IMR-90 (cell line): Measurements from ENCODE around the gene DICER1. TPM values are rescaled to one million over a fixed set of nuclear protein-coding genes. Genes with fewer than 3 reads are reported as not detected.

ENCODE experiments used
- ATAC-seq: fragments of 200-7000 bp; cut with Tn5 transposase; 2 replicates; pipeline ENCODE4 v1.9.1; 2020; ENCODE audit warnings: low read depth, mild to moderate bottlenecking, moderate library complexity
- BruUV-seq: library from RNA; stranded (reverse); fragments of 400-500 nt; replicated peaks from 2 replicates; lab custom pipeline; 2021; lab: Mats Ljungman, UMichigan
- CTCF ChIA-PET: fragments of 300-600 bp; formaldehyde crosslinking; extraction: SDS; loops from one replicate; lab custom pipeline; 2021; ENCODE audit warnings: antibody characterized with exemption; lab: Yijun Ruan, JAX
- POLR2A ChIA-PET: fragments of 300-600 bp; sonication (Branson Sonifier 250); formaldehyde crosslinking; loops from one replicate; lab custom pipeline; 2022; ENCODE audit warnings: antibody characterized with exemption; ENCODE audit not compliant: unreplicated experiment; lab: Charles Lee
- DNase-seq: peaks from one replicate; pipeline ENCODE4 v3.0.0; 2013
- H2AFZ ChIP-seq: replicated peaks from 2 replicates; pipeline ENCODE3; 2013; ENCODE audit warnings: low read length, mild to moderate bottlenecking; ENCODE audit not compliant: poor library complexity
- H2AK5ac ChIP-seq: 2 replicates; pipeline ENCODE4 v1.6.1; 2013; ENCODE audit warnings: low read depth, low read length, inconsistent platforms
- H2AK9ac ChIP-seq: replicated peaks from 2 replicates; pipeline ENCODE3; 2013; ENCODE audit warnings: mild to moderate bottlenecking, low read depth, low read length, moderate library complexity; ENCODE audit not compliant: poor library complexity
- H2BK120ac ChIP-seq: 2 replicates; pipeline ENCODE4 v1.6.1; 2013; ENCODE audit warnings: low read depth, low read length, inconsistent platforms
- H2BK15ac ChIP-seq: 3 replicates; pipeline ENCODE4 v1.6.1; 2013; ENCODE audit warnings: low read depth, low read length, inconsistent platforms
- H2BK20ac ChIP-seq: 2 replicates; pipeline ENCODE4 v1.6.1; 2013; ENCODE audit warnings: low read depth, mild to moderate bottlenecking, inconsistent platforms, low read length, moderate library complexity
- H2BK5ac ChIP-seq: 2 replicates; pipeline ENCODE4 v1.6.1; 2013; ENCODE audit warnings: mild to moderate bottlenecking, low read depth, low read length, inconsistent platforms; ENCODE audit not compliant: poor library complexity, severe bottlenecking
- H3K14ac ChIP-seq: replicated peaks from 2 replicates; pipeline ENCODE4 v1.6.1; 2013; ENCODE audit warnings: low read depth, low read length, inconsistent platforms
- H3K18ac ChIP-seq: 2 replicates; pipeline ENCODE4 v1.6.1; 2013; ENCODE audit warnings: low read depth, low read length, control low read depth
- H3K23ac ChIP-seq: 2 replicates; pipeline ENCODE4 v1.6.1; 2013; ENCODE audit warnings: low read depth, low read length, inconsistent platforms
- H3K27ac ChIP-seq: 2 replicates; pipeline ENCODE4 v1.5.1; 2013; ENCODE audit warnings: mild to moderate bottlenecking, control low read depth, low read length; ENCODE audit not compliant: insufficient read depth
- H3K27me3 ChIP-seq: 2 replicates; pipeline ENCODE4 v1.6.1; 2013; ENCODE audit warnings: low read length; ENCODE audit not compliant: control insufficient read depth, insufficient read depth
- H3K36me3 ChIP-seq: 2 replicates; pipeline ENCODE4 v1.6.1; 2013; ENCODE audit warnings: low read length, mixed read lengths; ENCODE audit not compliant: control insufficient read depth, insufficient read depth
- H3K4ac ChIP-seq: 2 replicates; pipeline ENCODE4 v1.6.1; 2013; ENCODE audit warnings: low read depth, low read length, inconsistent platforms
- H3K4me1 ChIP-seq: 2 replicates; pipeline ENCODE4 v1.6.1; 2013; ENCODE audit warnings: low read length, mixed read lengths; ENCODE audit not compliant: control insufficient read depth, insufficient read depth
- H3K4me2 ChIP-seq: 2 replicates; pipeline ENCODE4 v1.6.1; 2013; ENCODE audit warnings: low read depth, mild to moderate bottlenecking, control low read depth, low read length, moderate library complexity
- H3K4me3 ChIP-seq: 2 replicates; pipeline ENCODE4 v1.5.1; 2013; ENCODE audit warnings: low read depth, mild to moderate bottlenecking, control low read depth, low read length, moderate library complexity; ENCODE audit not compliant: insufficient read depth
- H3K56ac ChIP-seq: 2 replicates; pipeline ENCODE4 v1.6.1; 2013; ENCODE audit warnings: low read length, inconsistent platforms; ENCODE audit not compliant: insufficient read depth; ENCODE audit errors: extremely low read depth
- H3K79me1 ChIP-seq, 2 experiments: 2 replicates each; pipeline ENCODE4 v1.6.1; 2013; ENCODE audit warnings: low read length in 2 of 2, inconsistent platforms in 1 of 2, low read depth in 1 of 2
- H3K9ac ChIP-seq: 2 replicates; pipeline ENCODE4 v1.6.1; 2013; ENCODE audit warnings: low read depth, low read length, control low read depth
- H3K9me1 ChIP-seq: 2 replicates; pipeline ENCODE4 v1.6.1; 2013; ENCODE audit warnings: low read length, inconsistent platforms; ENCODE audit not compliant: insufficient read depth
- H3K9me3 ChIP-seq: 2 replicates; pipeline ENCODE4 v1.6.1; 2013; ENCODE audit warnings: low read length; ENCODE audit not compliant: control insufficient read depth, insufficient read depth
- H4K20me1 ChIP-seq: 2 replicates; pipeline ENCODE4 v1.6.1; 2013; ENCODE audit warnings: low read length, inconsistent platforms; ENCODE audit not compliant: insufficient read depth
- H4K5ac ChIP-seq: 2 replicates; pipeline ENCODE4 v1.6.1; 2013; ENCODE audit warnings: mild to moderate bottlenecking, low read depth, low read length, control low read depth
- H4K8ac ChIP-seq, 2 experiments: 2 replicates each; pipeline ENCODE4 v1.6.1; 2013; ENCODE audit warnings: low read depth in 2 of 2, low read length in 2 of 2, control low read depth in 1 of 2, inconsistent platforms in 1 of 2
- H4K91ac ChIP-seq: 2 replicates; pipeline ENCODE4 v1.6.1; 2013; ENCODE audit warnings: low read depth, low read length, inconsistent platforms; ENCODE audit not compliant: insufficient read depth
- BHLHE40 ChIP-seq: fragments of 150-350 bp; IDR thresholded peaks from 2 replicates; pipeline ENCODE4 v1.6.1; 2016; ENCODE audit warnings: mild to moderate bottlenecking, low read depth, low read length
- CHD1 ChIP-seq: IDR thresholded peaks from 2 replicates; pipeline ENCODE4 v1.6.1; 2012; ENCODE audit warnings: low read depth, low read length, improper control_type of control experiment
- CTCF ChIP-seq: conservative IDR thresholded peaks from 2 replicates; pipeline ENCODE4 v1.5.1; 2012; ENCODE audit warnings: mild to moderate bottlenecking, low read depth, low read length, improper control_type of control experiment
- FOS ChIP-seq: fragments of 150-350 bp; IDR thresholded peaks from 2 replicates; pipeline ENCODE4 v1.6.1; 2016; ENCODE audit warnings: low read depth, low read length
- MAFK ChIP-seq: IDR thresholded peaks from 2 replicates; pipeline ENCODE4 v1.6.1; 2012; ENCODE audit warnings: low read depth, low read length, improper control_type of control experiment
- MAZ ChIP-seq: IDR thresholded peaks from 2 replicates; pipeline ENCODE4 v1.6.1; 2012; ENCODE audit warnings: low read depth, mild to moderate bottlenecking, low read length, improper control_type of control experiment, moderate library complexity, borderline replicate concordance
- MXI1 ChIP-seq: IDR thresholded peaks from 2 replicates; pipeline ENCODE4 v1.6.1; 2012; ENCODE audit warnings: low read depth, mild to moderate bottlenecking, low read length, moderate library complexity, borderline replicate concordance
- NFE2L2 ChIP-seq: fragments of 150-350 bp; IDR thresholded peaks from 2 replicates; pipeline ENCODE4 v1.6.1; 2016; ENCODE audit warnings: low read depth, mild to moderate bottlenecking, low read length
- POLR2A ChIP-seq: IDR thresholded peaks from 2 replicates; pipeline ENCODE4 v1.6.1; 2012; ENCODE audit warnings: mild to moderate bottlenecking, low read depth, low read length
- RAD21 ChIP-seq: IDR thresholded peaks from 2 replicates; pipeline ENCODE4 v1.6.1; 2012; ENCODE audit warnings: low read length, improper control_type of control experiment
- RCOR1 ChIP-seq: IDR thresholded peaks from 2 replicates; pipeline ENCODE4 v1.6.1; 2012; ENCODE audit warnings: mild to moderate bottlenecking, low read length, improper control_type of control experiment; ENCODE audit not compliant: insufficient replicate concordance
- RFX5 ChIP-seq: IDR thresholded peaks from 2 replicates; pipeline ENCODE4 v1.8.0; 2012; ENCODE audit warnings: low read depth, mild to moderate bottlenecking, low read length, moderate library complexity
- SMC3 ChIP-seq: fragments of 150-350 bp; IDR thresholded peaks from 2 replicates; pipeline ENCODE4 v1.6.1; 2016; ENCODE audit warnings: low read depth, mild to moderate bottlenecking, antibody characterized with exemption, low read length, moderate library complexity
- WGBS, 2 experiments: methylation state at CpG; one replicate each; pipeline versions ENCODE4 v1.1.5 to v1.1.7; 2013; ENCODE audit warnings: missing lambda C conversion rate in 2 of 2; ENCODE audit not compliant: insufficient read length in 1 of 2; ENCODE audit errors: extremely low coverage in 2 of 2; 5-methylcytosine and 5-hydroxymethylcytosine counted together
- dilution Hi-C: fragments of 300-500 bp; cut with HindIII; formaldehyde crosslinking; loops from one replicate; pipeline ENCODE4 v1.14.3; 2018; ENCODE audit warnings: low sequenced_read_pairs; ENCODE audit not compliant: unreplicated experiment
- in situ Hi-C: fragments of 300-500 bp; cut with MboI; formaldehyde crosslinking; loops from 3 replicates; pipeline ENCODE4 v1.14.3; 2019; ENCODE audit warnings: low sequenced_read_pairs, inconsistent platforms, mixed read lengths
- intact Hi-C: fragments of 100-400 bp; cut with micrococcal nuclease; formaldehyde crosslinking; loops from 2 replicates; pipeline ENCODE4 v1.10.0; 2022
- polyA plus RNA-seq, 3 experiments: library from polyadenylated mRNA; depleted of rRNA; stranded (reverse); fragments of >200 nt; gene quantifications; 2 replicates each; pipeline ENCODE4 v1.2.3, GENCODE V29; 2012; ENCODE audit warnings: low replicate concordance in 1 of 3
- total RNA-seq: library from RNA; depleted of rRNA; stranded (reverse); fragments of >200 nt; gene quantifications from 2 replicates; pipeline ENCODE4 v1.2.3, GENCODE V29; 2012
- TF ChIP-seq, protein P1 (sequence below): fragments of 150-350 bp; IDR thresholded peaks from 2 replicates; pipeline ENCODE4 v1.6.1; 2017; ENCODE audit warnings: mild to moderate bottlenecking, antibody characterized with exemption, low read length, low read depth

The DICER1 gene
- total and polyA plus RNA-seq, 2 of the 4 experiments (the other 2 are of a cell fraction), result 9.7 to 49.5 TPM

DNA sequence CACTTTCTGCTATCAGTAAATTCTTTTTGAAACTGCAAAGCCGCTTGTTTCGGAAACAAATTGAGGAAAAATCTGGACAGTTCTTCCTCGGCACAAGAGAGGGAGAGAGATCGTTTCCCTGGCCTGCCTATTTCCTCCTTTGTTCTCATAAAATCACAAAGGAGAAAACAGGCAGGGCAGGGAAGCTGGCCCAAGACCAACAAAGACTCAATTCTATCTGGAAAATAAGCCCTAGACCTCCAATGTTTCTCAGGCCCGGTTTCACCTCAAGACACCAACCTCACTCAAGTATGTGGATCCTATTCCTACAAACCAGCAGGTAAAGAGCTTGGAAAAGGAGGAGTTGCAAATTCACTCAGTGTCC lies 19.5 kb downstream of the DICER1 start:
- in situ Hi-C loops, result loop anchor here (25.0 kb wide), 1 partner anchor 375 kb away; the partner anchor contains the start of gene SYNE3
- intact Hi-C loops, result no loop called here
- H3K36me3 ChIP-seq, result no peaks in the 10 kb centered on the region
- ATAC-seq (no peak), DNase-seq (no peak)
- CTCF ChIA-PET, result no interaction called here
- no peak overlapping the region for H2BK120ac ChIP-seq
- H4K8ac ChIP-seq, result no peak overlapping the region
- no peak overlapping the region for H2BK20ac ChIP-seq
- no peak overlapping the region for H3K14ac ChIP-seq
- 80% methylated on average over 1 of the region's 5 CpGs; no CpG with 5 or more reads in 1 of the 2 experiments for WGBS, 2 experiments
- peak overlapping the region; percentile 20; the same call in 1 of the 2 replicates for H3K18ac ChIP-seq
- H3K56ac ChIP-seq, result no peak overlapping the region
- no peak overlapping the region for H2BK15ac ChIP-seq
- 0 out of 2 replicates have a peak overlapping the region, but pooled peaks have one; percentile 17 for H3K4ac ChIP-seq
- BruUV-seq, result no TSS peak
- H4K20me1 ChIP-seq, result peaks cover 18% of the 10 kb centered on the region
- POLR2A ChIA-PET, result no interaction called here
- peaks cover 10% of the 10 kb centered on the region; the same call in 1 of the 2 replicates for H3K9me1 ChIP-seq
- H2BK5ac ChIP-seq, result no peak overlapping the region
- H4K91ac ChIP-seq, result no peak overlapping the region
- H3K27me3 ChIP-seq, result no peaks in the 10 kb centered on the region
- no peak overlapping the region; the same call in 1 of the 2 replicates for H3K27ac ChIP-seq
- H3K79me1 ChIP-seq, result peaks cover 12 to 52% of the 10 kb centered on the region in 2 experiments
- no peak overlapping the region for H3K4me2 ChIP-seq
- dilution Hi-C loops, result no loop called here
- H3K4me1 ChIP-seq, result peaks cover 17% of the 10 kb centered on the region
- no peaks in the 10 kb centered on the region for H3K9me3 ChIP-seq
- no peak overlapping the region for H3K9ac ChIP-seq
- H2AK9ac ChIP-seq, result no peak overlapping the region
- H3K4me3 ChIP-seq, result no peak overlapping the region
- no peak overlapping the region for H3K23ac ChIP-seq
- 0 out of 2 replicates have a peak overlapping the region, but pooled peaks have one; percentile 7 for H2AK5ac ChIP-seq
- H4K5ac ChIP-seq, result no peak overlapping the region
- no peak overlapping the region for H2AFZ ChIP-seq
- no peak for TF ChIP-seq MAZ
- no peak for TF ChIP-seq POLR2A
- no peak for TF ChIP-seq CTCF
- TF ChIP-seq SMC3, result no peak
- TF ChIP-seq CHD1, result no peak
- no peak for TF ChIP-seq BHLHE40
- TF ChIP-seq, protein P1, sequence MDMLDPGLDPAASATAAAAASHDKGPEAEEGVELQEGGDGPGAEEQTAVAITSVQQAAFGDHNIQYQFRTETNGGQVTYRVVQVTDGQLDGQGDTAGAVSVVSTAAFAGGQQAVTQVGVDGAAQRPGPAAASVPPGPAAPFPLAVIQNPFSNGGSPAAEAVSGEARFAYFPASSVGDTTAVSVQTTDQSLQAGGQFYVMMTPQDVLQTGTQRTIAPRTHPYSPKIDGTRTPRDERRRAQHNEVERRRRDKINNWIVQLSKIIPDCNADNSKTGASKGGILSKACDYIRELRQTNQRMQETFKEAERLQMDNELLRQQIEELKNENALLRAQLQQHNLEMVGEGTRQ, result no peak
- TF ChIP-seq RFX5, result no peak
- TF ChIP-seq FOS, result no peak
- no peak for TF ChIP-seq RCOR1
- TF ChIP-seq RAD21, result no peak
- TF ChIP-seq MAFK, result no peak
- no peak for TF ChIP-seq MXI1
- TF ChIP-seq NFE2L2, result no peak
